ENCODE results near the gene DACT1.
A peak's percentile ranks its signal among the peaks of the same experiment; 100 is the strongest.

Gene DACT1

DNA sequence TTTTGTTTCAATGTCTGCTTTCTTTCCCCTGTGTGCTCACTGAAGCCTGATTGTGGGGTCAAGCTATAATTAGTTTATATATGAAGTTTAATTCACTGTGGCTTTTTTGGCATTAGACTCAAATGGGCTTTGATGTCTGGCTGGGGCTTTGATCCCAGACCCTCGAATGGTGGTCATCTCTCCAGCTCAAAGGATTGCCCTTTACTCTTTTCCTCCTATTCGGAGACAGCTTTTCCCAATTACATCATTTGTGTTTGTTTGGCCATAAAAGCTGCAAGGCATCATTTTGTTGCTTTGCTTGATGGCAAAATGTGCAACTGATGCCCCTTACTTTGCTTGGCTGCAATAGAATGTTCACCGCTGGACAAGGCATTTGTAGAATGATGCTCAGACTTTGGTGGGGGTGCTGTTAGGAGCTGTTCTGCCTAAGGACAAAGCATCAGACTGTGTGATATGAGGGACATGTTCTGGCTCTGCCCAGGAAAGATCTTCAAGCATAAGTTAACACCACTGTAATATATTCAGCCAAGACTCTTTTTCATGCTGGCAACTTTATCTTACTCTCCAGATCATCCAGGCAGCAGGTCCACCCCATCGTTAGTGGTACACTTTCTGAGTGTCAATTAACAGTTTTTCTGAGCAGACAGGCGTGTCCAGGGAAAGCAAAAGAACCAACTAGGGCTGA is 3.2 kb upstream of the DACT1 start:
- DNase-seq (ENCODE audit: low read depth), result no peak
- H3K4me3 ChIP-seq (ENCODE audit: control insufficient read depth, low read depth, low read length), result no peak overlapping the region
- TF ChIP-seq, protein P1, sequence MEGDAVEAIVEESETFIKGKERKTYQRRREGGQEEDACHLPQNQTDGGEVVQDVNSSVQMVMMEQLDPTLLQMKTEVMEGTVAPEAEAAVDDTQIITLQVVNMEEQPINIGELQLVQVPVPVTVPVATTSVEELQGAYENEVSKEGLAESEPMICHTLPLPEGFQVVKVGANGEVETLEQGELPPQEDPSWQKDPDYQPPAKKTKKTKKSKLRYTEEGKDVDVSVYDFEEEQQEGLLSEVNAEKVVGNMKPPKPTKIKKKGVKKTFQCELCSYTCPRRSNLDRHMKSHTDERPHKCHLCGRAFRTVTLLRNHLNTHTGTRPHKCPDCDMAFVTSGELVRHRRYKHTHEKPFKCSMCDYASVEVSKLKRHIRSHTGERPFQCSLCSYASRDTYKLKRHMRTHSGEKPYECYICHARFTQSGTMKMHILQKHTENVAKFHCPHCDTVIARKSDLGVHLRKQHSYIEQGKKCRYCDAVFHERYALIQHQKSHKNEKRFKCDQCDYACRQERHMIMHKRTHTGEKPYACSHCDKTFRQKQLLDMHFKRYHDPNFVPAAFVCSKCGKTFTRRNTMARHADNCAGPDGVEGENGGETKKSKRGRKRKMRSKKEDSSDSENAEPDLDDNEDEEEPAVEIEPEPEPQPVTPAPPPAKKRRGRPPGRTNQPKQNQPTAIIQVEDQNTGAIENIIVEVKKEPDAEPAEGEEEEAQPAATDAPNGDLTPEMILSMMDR (IDR thresholded peaks at IDR 0.05; ENCODE audit: control insufficient read depth, insufficient read depth, low read depth, low read length, missing control alignments), result no peak

GRCh38 chr14:58635091-58635830 is 2.5 kb upstream of the DACT1 start:
- DNase-seq (ENCODE audit: low read depth), result no peak
- TF ChIP-seq, protein P1 (IDR thresholded peaks at IDR 0.05; ENCODE audit: control insufficient read depth, insufficient read depth, low read depth, low read length, missing control alignments), result no peak
- no peak overlapping the region for H3K4me3 ChIP-seq (ENCODE audit: control insufficient read depth, low read depth, low read length)

DNA sequence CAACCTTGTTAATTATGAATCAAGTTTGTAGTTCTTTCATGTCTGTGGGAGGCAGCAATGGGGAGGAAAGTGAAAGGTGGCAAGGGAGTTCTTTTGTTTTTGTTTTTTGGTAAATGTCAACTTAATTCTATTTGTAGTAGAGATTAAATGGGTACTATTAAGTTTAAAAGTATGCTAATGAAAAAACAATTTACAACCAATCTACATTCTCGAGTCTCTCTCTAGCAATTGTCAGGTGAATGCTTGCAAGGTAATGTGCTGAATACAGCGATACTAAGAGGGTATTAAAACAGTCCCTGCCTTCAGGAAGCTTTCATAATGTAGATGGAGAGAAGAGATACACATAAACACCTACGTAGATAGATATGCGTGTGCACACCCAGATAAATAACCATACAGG is 1.6 kb upstream of the DACT1 start:
- no peak overlapping the region for H3K4me3 ChIP-seq (ENCODE audit: control insufficient read depth, low read depth, low read length)
- no peak for DNase-seq (ENCODE audit: low read depth)
- TF ChIP-seq, protein P1 (IDR thresholded peaks at IDR 0.05; ENCODE audit: control insufficient read depth, insufficient read depth, low read depth, low read length, missing control alignments), result no peak

DNA sequence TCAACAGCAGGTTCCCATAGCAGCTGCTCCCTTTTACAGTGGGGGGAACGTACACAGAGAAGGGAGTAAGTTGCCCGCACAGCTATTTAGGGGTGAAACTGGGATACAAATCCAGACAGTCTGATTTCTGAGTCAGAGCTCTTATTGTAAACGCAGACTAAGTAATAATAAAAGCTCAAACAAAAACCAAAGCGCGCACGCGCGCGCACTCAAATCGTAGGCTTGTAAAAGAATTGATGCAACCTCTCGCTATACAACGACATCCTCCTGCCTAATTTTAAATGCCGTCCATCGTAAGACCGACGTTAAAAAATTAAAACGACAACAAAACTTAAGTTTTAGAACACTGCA is 747 bp upstream of the DACT1 start:
- TF ChIP-seq, protein P1 (IDR thresholded peaks at IDR 0.05; ENCODE audit: control insufficient read depth, insufficient read depth, low read depth, low read length, missing control alignments), result no peak
- H3K4me3 ChIP-seq (ENCODE audit: control insufficient read depth, low read depth, low read length), result peak overlapping the region; percentile 87
- DNase-seq (ENCODE audit: low read depth), result peak; percentile 88

- H3K4me3 ChIP-seq (ENCODE audit: control insufficient read depth, low read depth, low read length), result peak overlapping the region; percentile 87
- TF ChIP-seq, protein P1 (IDR thresholded peaks at IDR 0.05; ENCODE audit: control insufficient read depth, insufficient read depth, low read depth, low read length, missing control alignments), result no peak
- DNase-seq (ENCODE audit: low read depth), result no peak
Measured at GRCh38 chr14:58638231-58639197, 752 bp downstream of the DACT1 start.

DNA sequence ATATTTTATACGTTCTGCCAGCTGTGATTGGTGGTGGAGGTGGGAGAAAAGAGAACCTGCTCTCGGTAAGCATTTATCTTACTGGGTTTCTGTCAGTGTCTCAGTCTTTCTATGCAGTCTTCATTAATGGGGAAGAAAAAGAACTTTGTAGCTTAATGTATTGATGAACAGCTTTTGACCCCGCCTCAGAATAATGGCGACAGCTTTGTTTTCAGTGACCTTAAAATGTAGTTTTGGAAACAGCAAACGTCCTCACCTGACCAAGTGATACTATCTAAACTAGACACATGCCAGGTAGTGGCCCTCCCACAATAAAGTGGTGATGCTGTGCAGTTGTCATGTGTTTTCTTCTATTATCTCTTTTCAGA is 1.4 kb downstream of the DACT1 start:
- H3K4me3 ChIP-seq (ENCODE audit: control insufficient read depth, low read depth, low read length), result peak overlapping the region; percentile 87
- DNase-seq (ENCODE audit: low read depth), result no peak
- TF ChIP-seq, protein P1 (IDR thresholded peaks at IDR 0.05; ENCODE audit: control insufficient read depth, insufficient read depth, low read depth, low read length, missing control alignments), result no peak

Data from AG09309 (cell line).